Fibroblast of the aortic adventitia (primary cell): Measurements from ENCODE around the gene PELI2. TPM values are rescaled to one million over a fixed set of nuclear protein-coding genes. Genes with fewer than 3 reads are reported as not detected.

ENCODE experiments used
- DNase-seq: peaks from one replicate; pipeline ENCODE4 v3.0.0-alpha.2; 2010; ENCODE audit warnings: low read depth
- H3K4me3 ChIP-seq: 2 replicates; pipeline ENCODE4 v1.5.1; 2011; ENCODE audit warnings: low read depth, mild to moderate bottlenecking, control low read depth, low read length, moderate library complexity
- CTCF ChIP-seq: IDR thresholded peaks from 2 replicates; pipeline ENCODE4 v1.5.1; 2011; ENCODE audit warnings: mild to moderate bottlenecking, low read length, control low read depth, inconsistent platforms; ENCODE audit not compliant: insufficient read depth
- total RNA-seq: library from RNA; depleted of rRNA; stranded (reverse); fragments of >200 nt; gene quantifications from 2 replicates; pipeline ENCODE4 v1.2.3, GENCODE V29; 2012; ENCODE audit warnings: low replicate concordance

The PELI2 gene
- total RNA-seq, 1 donor: 14.0 TPM

GRCh38 chr14:56168007-56168616 is 49.9 kb downstream of the PELI2 start:
- no peak overlapping the region for H3K4me3 ChIP-seq
- DNase-seq: no peak
- TF ChIP-seq CTCF: no peak

DNA sequence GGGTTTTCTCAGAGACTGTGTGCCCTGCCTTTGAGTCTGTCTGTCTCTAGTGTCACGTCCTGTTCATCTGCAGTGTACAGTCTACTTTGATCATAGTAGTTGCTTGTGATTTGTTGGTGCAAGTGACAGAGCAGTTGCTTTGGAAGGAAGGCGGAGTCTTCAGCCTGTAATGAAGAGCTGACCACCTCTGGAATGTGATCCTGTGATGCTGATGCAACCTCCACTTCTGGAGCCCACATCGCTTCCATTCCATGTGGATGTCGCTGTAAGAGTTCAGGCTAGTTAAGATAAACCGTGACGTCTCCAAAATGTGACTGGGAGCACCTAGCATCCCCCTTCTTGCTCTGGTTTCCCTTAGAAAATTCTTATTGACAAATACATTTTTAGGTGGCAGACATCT is 51.8 kb downstream of the PELI2 start:
- no peak overlapping the region for H3K4me3 ChIP-seq
- TF ChIP-seq CTCF: no peak
- peak; percentile 30 for DNase-seq

- no peak overlapping the region for H3K4me3 ChIP-seq
- no peak for TF ChIP-seq CTCF
- no peak for DNase-seq
Observed at GRCh38 chr14:56170877-56171422, 52.7 kb downstream of the PELI2 start.

- H3K4me3 ChIP-seq: no peak overlapping the region
- DNase-seq: no peak
- TF ChIP-seq CTCF: no peak
Observed at GRCh38 chr14:56172074-56172473, 53.9 kb downstream of the PELI2 start.

DNA sequence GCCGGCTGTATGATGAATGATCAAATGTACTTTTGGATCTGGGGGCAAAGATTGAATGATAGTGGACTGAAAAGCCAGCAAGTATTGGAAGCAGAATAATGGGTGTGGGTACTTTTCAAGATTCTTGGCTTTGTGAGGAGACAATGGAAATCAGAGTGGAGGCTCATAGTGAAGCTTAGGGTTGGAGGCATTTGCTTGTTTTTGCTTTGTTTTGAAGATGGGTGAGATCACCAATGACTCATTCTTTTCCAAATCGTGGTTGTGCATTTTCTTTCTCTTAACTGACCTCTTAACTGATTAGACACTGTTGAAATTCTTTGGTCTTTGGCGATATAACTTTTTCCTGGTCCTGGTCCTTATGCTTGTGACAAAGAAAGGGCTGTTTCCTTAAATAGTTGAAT is 54.4 kb downstream of the PELI2 start:
- DNase-seq: peak; percentile 88
- no peak for TF ChIP-seq CTCF

DNA sequence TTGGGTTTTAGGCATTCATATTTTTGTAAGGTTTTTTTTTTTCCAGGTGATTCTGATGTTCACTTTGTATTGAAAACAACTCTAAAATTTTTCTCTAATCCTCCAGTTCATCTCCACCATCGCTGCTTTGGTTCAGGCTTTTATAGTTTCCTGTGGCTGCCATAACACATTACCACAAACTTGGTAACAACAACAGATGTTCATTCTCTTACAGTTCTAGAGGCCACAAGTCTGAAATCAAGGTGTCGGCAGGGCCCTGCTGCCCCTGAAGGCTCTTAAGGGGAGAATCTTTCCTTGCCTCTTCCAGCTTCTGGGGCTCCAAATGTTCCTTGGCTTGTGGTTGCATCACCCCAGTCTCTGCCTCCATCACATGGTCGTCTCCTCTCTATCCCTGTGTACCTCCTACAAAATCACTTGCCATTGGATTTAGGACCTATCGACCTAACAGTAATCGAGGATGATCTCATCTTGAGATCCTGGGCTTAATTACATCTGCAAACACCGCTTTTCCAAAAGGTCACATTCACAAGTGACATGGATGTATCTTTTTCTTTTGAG is 55.2 kb downstream of the PELI2 start:
- TF ChIP-seq CTCF: no peak
- no peak overlapping the region for H3K4me3 ChIP-seq
- no peak for DNase-seq

More for the DNA sequence above, 54.4 kb downstream of the PELI2 start:
- H3K4me3 ChIP-seq: no peak overlapping the region
